HEK293 (cell line): ENCODE results near the gene MYH14.

Experiments
- CTCF ChIA-PET: fragments of 350-600 bp; formaldehyde crosslinking; extraction: SDS; loops from one replicate; lab custom pipeline; 2021; ENCODE audit warnings: antibody characterized with exemption; lab: Yijun Ruan, JAX
- POLR2A ChIA-PET: fragments of 300-600 bp; formaldehyde crosslinking; extraction: SDS; loops from one replicate; lab custom pipeline; 2020; ENCODE audit warnings: antibody characterized with exemption, inconsistent platforms; lab: Yijun Ruan, JAX
- H3K27ac ChIP-seq: fragments of 200-500 bp; sonication (Bioruptor generic); 2 replicates; pipeline ENCODE4 v1.5.1; 2014; ENCODE audit warnings: low read depth, low read length, control low read depth, inconsistent platforms; ENCODE audit errors: extremely low read depth
- H3K36me3 ChIP-seq, 2 experiments: fragments of 200-500 bp in 1 of 2; sonication (Bioruptor generic) in 1 of 2; 1 replicate in 1 of 2; 2 replicates in 1 of 2; pipeline ENCODE4 v1.5.1; 2014 to 2017; ENCODE audit warnings: inconsistent platforms in 2 of 2, low read length in 2 of 2; ENCODE audit not compliant: control insufficient read depth in 2 of 2, insufficient read depth in 1 of 2
- H3K4me1 ChIP-seq: fragments of 200-500 bp; sonication (Bioruptor generic); 2 replicates; pipeline ENCODE4 v1.5.1; 2014; ENCODE audit warnings: mild to moderate bottlenecking, low read length, inconsistent platforms; ENCODE audit not compliant: control insufficient read depth, insufficient read depth
- H3K4me3 ChIP-seq: 2 replicates; pipeline ENCODE4 v1.5.1; 2011; ENCODE audit warnings: low read depth, mild to moderate bottlenecking, control low read depth, low read length, moderate library complexity
- H3K9me3 ChIP-seq: fragments of 200-500 bp; sonication (Bioruptor generic); 2 replicates; pipeline ENCODE4 v1.5.1; 2014; ENCODE audit warnings: low read depth, low read length, inconsistent platforms; ENCODE audit not compliant: control insufficient read depth, insufficient read depth
- SETDB1 ChIP-seq: IDR thresholded peaks from one replicate; pipeline ENCODE4 v1.6.1; 2017; ENCODE audit warnings: mild to moderate bottlenecking, low read length, moderate library complexity, mixed read lengths; ENCODE audit not compliant: insufficient read length
- TRIM28 ChIP-seq: IDR thresholded peaks from 2 replicates; pipeline ENCODE4 v1.6.1; 2011; ENCODE audit warnings: low read length, control low read depth, borderline replicate concordance
- ZNF10 ChIP-seq: fragments of 450-650 bp; formaldehyde crosslinking; IDR thresholded peaks from 2 replicates; pipeline ENCODE4 v1.5.1; 2017; ENCODE audit warnings: missing biosample characterization, missing genetic modification characterization
- ZNF169 ChIP-seq: fragments of 450-650 bp; formaldehyde crosslinking; IDR thresholded peaks from 2 replicates; pipeline ENCODE4 v1.5.1; 2016; ENCODE audit warnings: missing biosample characterization, missing genetic modification characterization
- ZNF354C ChIP-seq: fragments of 450-650 bp; formaldehyde crosslinking; IDR thresholded peaks from 2 replicates; pipeline ENCODE4 v1.5.1; 2016; ENCODE audit warnings: missing biosample characterization, missing genetic modification characterization, low read depth, borderline replicate concordance
- ZNF510 ChIP-seq: fragments of 450-650 bp; formaldehyde crosslinking; IDR thresholded peaks from 2 replicates; pipeline ENCODE4 v1.5.1; 2018; ENCODE audit warnings: mild to moderate bottlenecking, missing genetic modification characterization, missing biosample characterization; ENCODE audit not compliant: insufficient replicate concordance
- ZNF585B ChIP-seq: fragments of 450-650 bp; formaldehyde crosslinking; IDR thresholded peaks from 2 replicates; pipeline ENCODE4 v1.5.1; 2016; ENCODE audit warnings: missing biosample characterization, missing genetic modification characterization
- ZNF610 ChIP-seq: fragments of 450-650 bp; formaldehyde crosslinking; IDR thresholded peaks from 2 replicates; pipeline ENCODE4 v1.5.1; 2016; ENCODE audit warnings: missing biosample characterization, missing genetic modification characterization, borderline replicate concordance
- ZNF624 ChIP-seq: fragments of 450-650 bp; formaldehyde crosslinking; IDR thresholded peaks from 2 replicates; pipeline ENCODE4 v1.5.1; 2017; ENCODE audit warnings: missing biosample characterization, missing genetic modification characterization
- ZNF768 ChIP-seq: fragments of 450-650 bp; formaldehyde crosslinking; IDR thresholded peaks from 2 replicates; pipeline ENCODE4 v1.5.1; 2018; ENCODE audit warnings: missing biosample characterization, mild to moderate bottlenecking, missing genetic modification characterization
- ZNF791 ChIP-seq: fragments of 450-650 bp; formaldehyde crosslinking; IDR thresholded peaks from 2 replicates; pipeline ENCODE4 v1.5.1; 2016; ENCODE audit warnings: missing biosample characterization, missing genetic modification characterization
- TF ChIP-seq, protein P1 (sequence below): fragments of 450-650 bp; formaldehyde crosslinking; IDR thresholded peaks from 2 replicates; pipeline ENCODE4 v1.5.1; 2016; ENCODE audit warnings: missing biosample characterization, missing genetic modification characterization
- TF ChIP-seq, protein P2 (sequence below): fragments of 450-650 bp; formaldehyde crosslinking; IDR thresholded peaks from 2 replicates; pipeline ENCODE4 v1.5.1; 2016; ENCODE audit warnings: missing biosample characterization, missing genetic modification characterization
- TF ChIP-seq, protein P3 (sequence below): fragments of 450-650 bp; formaldehyde crosslinking; IDR thresholded peaks from 2 replicates; pipeline ENCODE4 v1.5.1; 2016; ENCODE audit warnings: missing biosample characterization, missing genetic modification characterization

Gene MYH14

DNA sequence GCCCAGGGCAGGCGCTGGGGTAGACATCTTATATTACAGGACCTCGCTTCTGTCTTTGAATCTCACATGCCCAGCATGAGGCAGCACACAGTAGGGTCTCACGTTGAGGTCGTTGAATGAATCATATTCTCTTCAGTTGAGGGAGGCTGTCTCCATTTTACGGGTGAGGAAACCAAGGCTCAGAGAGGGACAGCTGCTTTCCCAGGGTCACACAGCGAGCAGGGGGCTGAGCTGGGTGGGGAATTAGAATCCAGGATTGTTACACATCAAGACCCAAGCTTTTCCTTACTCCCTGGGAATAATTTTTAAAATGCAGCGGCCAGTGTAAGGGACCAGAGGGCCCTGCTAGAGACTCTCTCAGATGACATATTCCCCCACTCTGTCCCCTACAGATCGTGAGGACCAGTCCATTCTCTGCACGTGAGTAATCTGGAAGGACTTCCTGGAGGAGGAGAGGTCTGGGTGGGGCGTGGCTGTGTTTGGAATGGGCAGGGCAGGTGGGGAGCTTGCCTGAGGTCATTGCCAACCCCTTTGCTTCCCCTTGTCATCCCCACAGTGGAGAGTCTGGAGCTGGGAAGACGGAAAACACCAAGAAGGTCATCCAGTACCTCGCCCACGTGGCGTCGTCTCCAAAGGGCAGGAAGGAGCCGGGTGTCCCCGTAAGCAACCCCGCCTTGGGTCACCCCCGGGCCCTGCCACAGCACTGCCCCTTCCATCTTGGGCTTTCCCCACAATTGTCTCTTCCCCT, 19.4 kb downstream of the MYH14 start:
- H3K4me1 ChIP-seq, result no peaks in the 10 kb centered on the region
- no peaks in the 10 kb centered on the region for H3K9me3 ChIP-seq
- no peak overlapping the region for H3K4me3 ChIP-seq
- TF ChIP-seq ZNF10 (tag by site-specific recombination) (no peak), ZNF791 (tag by site-specific recombination) (no peak), ZNF768 (tag by site-specific recombination) (0 out of 2 replicates have a peak, but pooled peaks have one; percentile 32)
- TF ChIP-seq, protein P1, sequence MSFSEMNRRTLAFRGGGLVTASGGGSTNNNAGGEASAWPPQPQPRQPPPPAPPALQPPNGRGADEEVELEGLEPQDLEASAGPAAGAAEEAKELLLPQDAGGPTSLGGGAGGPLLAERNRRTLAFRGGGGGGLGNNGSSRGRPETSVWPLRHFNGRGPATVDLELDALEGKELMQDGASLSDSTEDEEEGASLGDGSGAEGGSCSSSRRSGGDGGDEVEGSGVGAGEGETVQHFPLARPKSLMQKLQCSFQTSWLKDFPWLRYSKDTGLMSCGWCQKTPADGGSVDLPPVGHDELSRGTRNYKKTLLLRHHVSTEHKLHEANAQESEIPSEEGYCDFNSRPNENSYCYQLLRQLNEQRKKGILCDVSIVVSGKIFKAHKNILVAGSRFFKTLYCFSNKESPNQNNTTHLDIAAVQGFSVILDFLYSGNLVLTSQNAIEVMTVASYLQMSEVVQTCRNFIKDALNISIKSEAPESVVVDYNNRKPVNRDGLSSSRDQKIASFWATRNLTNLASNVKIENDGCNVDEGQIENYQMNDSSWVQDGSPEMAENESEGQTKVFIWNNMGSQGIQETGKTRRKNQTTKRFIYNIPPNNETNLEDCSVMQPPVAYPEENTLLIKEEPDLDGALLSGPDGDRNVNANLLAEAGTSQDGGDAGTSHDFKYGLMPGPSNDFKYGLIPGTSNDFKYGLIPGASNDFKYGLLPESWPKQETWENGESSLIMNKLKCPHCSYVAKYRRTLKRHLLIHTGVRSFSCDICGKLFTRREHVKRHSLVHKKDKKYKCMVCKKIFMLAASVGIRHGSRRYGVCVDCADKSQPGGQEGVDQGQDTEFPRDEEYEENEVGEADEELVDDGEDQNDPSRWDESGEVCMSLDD (tag by site-specific recombination), result no peak
- ChIA-PET CTCF (no interaction called here), POLR2A (no interaction called here)
- no peak overlapping the region for H3K27ac ChIP-seq
- peaks cover 0 to 12% of the 10 kb centered on the region in 2 experiments; a peak in 2 of 3 replicates for H3K36me3 ChIP-seq

DNA sequence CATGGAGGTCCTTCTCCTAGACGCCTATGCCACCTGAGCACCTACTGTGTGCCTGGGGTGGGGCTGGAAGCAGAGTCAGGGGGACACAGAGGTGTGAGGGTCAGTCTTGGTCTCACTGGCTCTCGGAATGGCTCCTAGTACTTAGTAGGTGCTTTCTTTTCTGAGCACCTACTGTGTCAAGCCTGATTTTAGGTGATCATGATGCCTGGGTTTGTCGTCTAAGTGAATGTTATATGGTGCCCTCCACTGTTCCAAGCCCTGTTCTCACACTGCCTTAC, 20.0 kb downstream of the MYH14 start:
- POLR2A ChIA-PET, result no interaction called here
- no peak overlapping the region for H3K4me3 ChIP-seq
- CTCF ChIA-PET, result no interaction called here
- H3K27ac ChIP-seq, result no peak overlapping the region
- TF ChIP-seq ZNF169 (tag by site-specific recombination) (no peak), ZNF610 (tag by site-specific recombination) (no peak), ZNF510 (no peak), ZNF354C (tag by site-specific recombination) (no peak), ZNF585B (no peak)
- TF ChIP-seq, protein P2, sequence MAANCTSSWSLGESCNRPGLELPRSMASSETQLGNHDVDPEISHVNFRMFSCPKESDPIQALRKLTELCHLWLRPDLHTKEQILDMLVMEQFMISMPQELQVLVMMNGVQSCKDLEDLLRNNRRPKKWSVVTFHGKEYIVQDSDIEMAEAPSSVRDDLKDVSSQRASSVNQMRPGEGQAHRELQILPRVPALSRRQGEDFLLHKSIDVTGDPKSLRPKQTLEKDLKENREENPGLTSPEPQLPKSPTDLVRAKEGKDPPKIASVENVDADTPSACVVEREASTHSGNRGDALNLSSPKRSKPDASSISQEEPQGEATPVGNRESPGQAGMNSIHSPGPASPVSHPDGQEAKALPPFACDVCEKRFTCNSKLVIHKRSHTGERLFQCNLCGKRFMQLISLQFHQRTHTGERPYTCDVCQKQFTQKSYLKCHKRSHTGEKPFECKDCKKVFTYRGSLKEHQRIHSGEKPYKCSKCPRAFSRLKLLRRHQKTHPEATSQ (tag by site-specific recombination), result no peak
- TF ChIP-seq, protein P3, sequence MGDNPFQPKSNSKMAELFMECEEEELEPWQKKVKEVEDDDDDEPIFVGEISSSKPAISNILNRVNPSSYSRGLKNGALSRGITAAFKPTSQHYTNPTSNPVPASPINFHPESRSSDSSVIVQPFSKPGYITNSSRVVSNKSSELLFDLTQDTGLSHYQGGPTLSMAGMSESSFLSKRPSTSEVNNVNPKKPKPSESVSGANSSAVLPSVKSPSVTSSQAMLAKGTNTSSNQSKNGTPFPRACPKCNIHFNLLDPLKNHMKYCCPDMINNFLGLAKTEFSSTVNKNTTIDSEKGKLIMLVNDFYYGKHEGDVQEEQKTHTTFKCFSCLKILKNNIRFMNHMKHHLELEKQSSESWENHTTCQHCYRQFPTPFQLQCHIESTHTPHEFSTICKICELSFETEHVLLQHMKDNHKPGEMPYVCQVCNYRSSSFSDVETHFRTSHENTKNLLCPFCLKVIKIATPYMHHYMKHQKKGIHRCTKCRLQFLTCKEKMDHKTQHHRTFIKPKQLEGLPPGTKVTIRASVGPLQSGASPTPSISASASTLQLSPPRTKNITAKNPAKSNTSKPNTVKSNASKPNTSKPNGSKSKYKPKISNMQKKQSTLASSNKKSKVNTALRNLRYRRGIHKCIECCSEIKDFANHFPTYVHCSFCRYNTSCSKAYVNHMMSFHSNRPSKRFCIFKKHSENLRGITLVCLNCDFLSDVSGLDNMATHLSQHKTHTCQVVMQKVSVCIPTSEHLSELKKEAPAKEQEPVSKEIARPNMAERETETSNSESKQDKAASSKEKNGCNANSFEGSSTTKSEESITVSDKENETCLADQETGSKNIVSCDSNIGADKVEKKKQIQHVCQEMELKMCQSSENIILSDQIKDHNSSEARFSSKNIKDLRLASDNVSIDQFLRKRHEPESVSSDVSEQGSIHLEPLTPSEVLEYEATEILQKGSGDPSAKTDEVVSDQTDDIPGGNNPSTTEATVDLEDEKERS (tag by site-specific recombination), result no peak
- no peaks in the 10 kb centered on the region for H3K4me1 ChIP-seq
- H3K36me3 ChIP-seq, result peaks cover 0 to 12% of the 10 kb centered on the region in 2 experiments; a peak in 2 of 3 replicates
- no peaks in the 10 kb centered on the region for H3K9me3 ChIP-seq

DNA sequence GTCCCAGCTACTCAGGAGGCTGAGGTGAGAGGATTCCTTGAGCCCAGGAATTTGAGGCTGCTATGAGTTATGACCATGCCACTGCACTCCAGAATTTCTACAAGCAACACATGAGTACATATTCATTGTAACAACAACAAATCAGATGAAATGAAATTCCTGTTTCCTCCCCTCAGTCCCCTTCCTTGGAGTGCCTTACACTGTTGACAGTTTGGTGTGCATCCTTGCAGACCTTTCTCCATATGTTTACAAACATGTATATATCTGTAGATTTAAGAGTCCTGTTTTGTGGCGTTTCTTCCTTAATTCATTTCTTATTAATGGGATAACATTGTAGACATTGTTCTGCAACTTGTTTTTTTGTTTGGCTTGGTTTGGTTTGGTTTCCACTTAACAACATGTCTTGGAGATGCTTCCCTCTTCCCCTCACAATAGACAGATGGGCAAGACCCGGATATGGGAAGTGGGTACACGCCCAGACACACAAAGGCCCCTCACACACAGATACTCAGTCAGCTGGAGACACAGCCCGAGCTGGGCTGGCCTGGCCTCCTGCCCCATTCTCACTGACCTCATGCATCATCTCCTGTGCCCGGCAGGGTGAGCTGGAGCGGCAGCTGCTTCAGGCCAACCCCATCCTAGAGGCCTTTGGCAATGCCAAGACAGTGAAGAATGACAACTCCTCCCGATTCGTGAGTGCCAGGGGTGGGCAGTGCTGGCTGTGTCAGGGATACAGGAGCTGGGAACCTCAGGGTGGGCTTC, 21.7 kb downstream of the MYH14 start:
- TF ChIP-seq, protein P2 (tag by site-specific recombination), result no peak
- TF ChIP-seq ZNF624 (tag by site-specific recombination), result peak; percentile 100
- TF ChIP-seq TRIM28, result 0 out of 2 replicates have a peak, but pooled peaks have one; percentile 33
- peak; percentile 90 for TF ChIP-seq SETDB1
- Histone ChIP-seq H3K27ac (no peak overlapping the region), H3K4me3 (no peak overlapping the region), H3K9me3 (no peaks in the 10 kb centered on the region), H3K36me3 (peaks cover 0 to 12% of the 10 kb centered on the region in 2 experiments; a peak in 1 of 3 replicates), H3K4me1 (no peaks in the 10 kb centered on the region)
- POLR2A ChIA-PET, result no interaction called here
- CTCF ChIA-PET, result interaction anchor here (0.6 kb wide), 1 partner anchor 312 kb away, joined by 3 read pairs; no protein-coding TSS in a partner anchor
